ENCODE data around the gene CDC42EP1.
"Not testable (repeated sequence)": the region's sequence is repeated elsewhere in the genome, so short reads cannot be mapped to it uniquely, and the experiment has no call there.

CDC42EP1 gene

DNA sequence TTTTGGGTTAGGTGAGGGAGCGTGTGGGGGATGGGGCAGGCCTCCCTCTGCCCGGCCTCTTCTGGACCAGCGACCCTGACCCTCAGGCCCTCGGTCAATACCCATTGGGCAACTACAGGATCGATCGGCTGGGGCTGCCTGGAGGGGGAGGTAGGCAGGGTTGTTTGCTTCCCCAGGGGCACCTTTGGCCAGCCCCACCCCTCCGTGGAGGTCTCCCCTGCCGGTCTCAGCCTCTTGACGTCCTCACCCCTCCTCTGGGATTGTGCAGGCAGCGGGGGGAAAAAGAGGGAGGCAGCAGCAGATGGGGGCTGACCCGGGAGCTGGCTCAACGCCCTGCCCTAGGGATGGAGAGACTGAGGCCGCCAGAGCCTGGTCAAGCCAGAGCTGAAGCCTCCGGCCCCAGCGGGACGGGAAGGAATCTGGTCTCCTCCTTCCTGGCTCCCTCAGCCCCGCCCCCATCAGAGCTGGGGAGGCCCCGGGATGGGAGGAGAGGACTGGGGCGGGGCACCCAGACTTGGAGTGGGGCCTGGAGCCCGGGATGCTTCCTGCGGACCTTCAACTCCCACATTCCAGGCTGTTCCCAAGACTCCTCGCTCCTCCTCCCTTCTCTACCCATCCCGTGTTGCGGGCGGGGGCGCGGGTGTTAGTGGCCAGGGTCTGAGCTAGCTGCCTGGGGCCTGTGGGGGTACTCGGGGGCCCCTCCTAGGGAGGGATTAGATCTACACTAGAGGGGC, 14.4 kb upstream of the CDC42EP1 start:
- in situ Hi-C loops (cut with MboI; ENCODE audit: low sequenced_read_pairs, unreplicated experiment): no loop called here
- TF ChIP-seq, protein P1, sequence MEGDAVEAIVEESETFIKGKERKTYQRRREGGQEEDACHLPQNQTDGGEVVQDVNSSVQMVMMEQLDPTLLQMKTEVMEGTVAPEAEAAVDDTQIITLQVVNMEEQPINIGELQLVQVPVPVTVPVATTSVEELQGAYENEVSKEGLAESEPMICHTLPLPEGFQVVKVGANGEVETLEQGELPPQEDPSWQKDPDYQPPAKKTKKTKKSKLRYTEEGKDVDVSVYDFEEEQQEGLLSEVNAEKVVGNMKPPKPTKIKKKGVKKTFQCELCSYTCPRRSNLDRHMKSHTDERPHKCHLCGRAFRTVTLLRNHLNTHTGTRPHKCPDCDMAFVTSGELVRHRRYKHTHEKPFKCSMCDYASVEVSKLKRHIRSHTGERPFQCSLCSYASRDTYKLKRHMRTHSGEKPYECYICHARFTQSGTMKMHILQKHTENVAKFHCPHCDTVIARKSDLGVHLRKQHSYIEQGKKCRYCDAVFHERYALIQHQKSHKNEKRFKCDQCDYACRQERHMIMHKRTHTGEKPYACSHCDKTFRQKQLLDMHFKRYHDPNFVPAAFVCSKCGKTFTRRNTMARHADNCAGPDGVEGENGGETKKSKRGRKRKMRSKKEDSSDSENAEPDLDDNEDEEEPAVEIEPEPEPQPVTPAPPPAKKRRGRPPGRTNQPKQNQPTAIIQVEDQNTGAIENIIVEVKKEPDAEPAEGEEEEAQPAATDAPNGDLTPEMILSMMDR (IDR thresholded peaks at IDR 0.05; ENCODE audit: borderline replicate concordance, control extremely low read depth, extremely low read depth, insufficient read depth, missing control alignments): no peak
- no peak for DNase-seq (ENCODE audit: low spot score)

DNA sequence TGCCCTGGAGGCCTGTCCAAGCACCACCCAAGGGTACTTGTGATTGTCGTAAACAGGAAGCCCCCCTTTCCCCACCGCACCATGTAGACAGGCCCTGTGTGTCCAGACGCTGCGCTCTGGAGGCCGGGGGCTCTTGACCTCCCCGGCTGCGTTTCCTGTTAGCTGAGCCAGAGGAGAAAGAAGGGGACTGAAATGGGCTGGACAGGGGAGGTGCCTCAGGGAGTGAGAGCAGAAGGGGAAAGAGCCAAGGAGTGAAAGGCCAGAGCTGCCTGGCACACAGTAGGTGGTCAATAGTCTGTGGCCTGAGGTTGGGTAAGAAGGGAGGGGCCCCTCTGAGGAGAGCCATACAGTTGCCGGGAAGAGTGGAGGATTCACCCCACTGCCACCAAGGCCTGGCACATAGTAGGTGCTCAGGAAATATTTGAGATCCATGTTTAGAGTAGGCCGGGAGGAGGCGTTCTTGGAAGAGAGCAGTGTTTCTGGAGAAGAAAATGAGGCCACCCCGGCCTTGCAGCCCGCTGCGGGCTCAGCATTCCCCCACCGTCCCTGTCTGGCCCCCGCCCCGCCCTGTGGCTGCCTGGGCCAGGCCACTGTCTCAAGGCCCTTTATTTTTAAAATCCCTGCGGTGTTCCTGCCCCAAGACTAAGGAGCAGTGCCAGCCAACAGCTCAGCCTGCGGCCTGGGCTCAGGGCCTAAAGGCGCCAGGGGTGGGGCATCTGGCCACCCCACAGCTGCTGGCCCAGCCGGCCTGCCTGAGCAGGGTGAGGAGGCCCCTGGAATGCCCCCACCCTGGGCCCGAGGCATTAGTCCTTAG, 13.6 kb upstream of the CDC42EP1 start:
- DNase-seq (ENCODE audit: low spot score): no peak
- TF ChIP-seq, protein P1 (IDR thresholded peaks at IDR 0.05; ENCODE audit: borderline replicate concordance, control extremely low read depth, extremely low read depth, insufficient read depth, missing control alignments): no peak
- in situ Hi-C loops (cut with MboI; ENCODE audit: low sequenced_read_pairs, unreplicated experiment): no loop called here

- DNase-seq (ENCODE audit: low spot score): no peak
- in situ Hi-C loops (cut with MboI; ENCODE audit: low sequenced_read_pairs, unreplicated experiment): no loop called here
- TF ChIP-seq, protein P1 (IDR thresholded peaks at IDR 0.05; ENCODE audit: borderline replicate concordance, control extremely low read depth, extremely low read depth, insufficient read depth, missing control alignments): no peak
These were observed 13.0 kb upstream of the CDC42EP1 start for GRCh38 chr22:37547251-37547741.

DNA sequence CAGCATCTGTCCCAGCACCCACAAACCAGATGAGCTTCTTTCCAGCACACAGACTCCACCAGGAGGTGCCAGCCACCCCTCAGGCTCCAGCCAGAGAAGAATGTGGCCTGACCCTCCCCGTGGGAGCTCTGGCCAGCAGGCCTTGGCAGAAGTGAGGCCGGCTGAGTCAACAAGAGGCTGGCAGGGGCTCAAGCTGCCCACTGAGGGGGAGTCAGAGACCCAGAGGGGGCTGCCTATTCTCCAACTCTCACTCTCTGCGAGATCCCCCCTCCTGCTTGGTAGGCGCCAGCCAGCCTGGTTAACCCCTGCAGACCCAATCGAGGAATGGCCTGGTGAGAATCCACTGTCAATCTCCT, 10.6 kb upstream of the CDC42EP1 start:
- no peak for DNase-seq (ENCODE audit: low spot score)
- in situ Hi-C loops (cut with MboI; ENCODE audit: low sequenced_read_pairs, unreplicated experiment): no loop called here
- TF ChIP-seq, protein P1 (IDR thresholded peaks at IDR 0.05; ENCODE audit: borderline replicate concordance, control extremely low read depth, extremely low read depth, insufficient read depth, missing control alignments): no peak

DNA sequence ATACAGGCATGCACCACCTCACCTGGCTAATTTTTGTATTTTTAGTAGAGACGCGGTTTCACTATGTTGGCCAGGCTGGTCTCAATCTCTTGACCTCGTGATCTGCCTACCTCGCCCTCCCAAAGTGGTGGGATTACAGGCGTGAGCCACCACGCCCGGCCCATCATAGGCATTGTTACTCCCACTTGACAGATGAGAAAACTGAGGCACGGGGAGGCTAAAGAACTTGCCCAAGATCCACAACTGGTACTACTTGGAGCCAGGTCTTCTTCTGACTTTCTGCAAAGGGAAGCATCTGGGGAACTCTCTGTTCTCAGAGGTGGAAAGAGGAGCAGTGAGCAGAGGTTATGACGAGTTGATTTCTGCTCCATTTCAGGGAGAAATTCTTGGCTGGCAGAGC, 9.4 kb upstream of the CDC42EP1 start:
- DNase-seq (ENCODE audit: low spot score); in situ Hi-C loops (cut with MboI; ENCODE audit: low sequenced_read_pairs, unreplicated experiment): not testable (repeated sequence)

DNA sequence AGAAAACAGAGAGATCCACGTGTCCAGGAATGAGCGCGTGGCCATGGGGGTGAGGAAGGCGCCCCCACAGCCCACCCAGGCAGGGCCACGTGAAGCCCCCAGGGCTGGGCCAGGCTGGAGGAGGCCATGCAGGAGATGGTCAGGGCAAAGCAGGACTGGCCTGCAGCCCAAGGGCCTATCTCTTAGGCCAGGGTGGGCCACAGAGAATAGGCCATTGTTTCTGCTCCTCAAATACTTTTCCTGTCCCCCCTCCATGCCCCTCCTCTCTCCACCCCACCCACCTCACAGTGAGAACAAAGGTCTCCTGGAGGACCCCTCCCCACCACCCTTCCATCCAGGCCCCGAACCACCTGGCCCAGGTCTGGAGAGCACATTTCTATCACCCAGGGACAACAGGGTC, 8.3 kb upstream of the CDC42EP1 start:
- DNase-seq (ENCODE audit: low spot score): no peak
- in situ Hi-C loops (cut with MboI; ENCODE audit: low sequenced_read_pairs, unreplicated experiment): no loop called here
- TF ChIP-seq, protein P1 (IDR thresholded peaks at IDR 0.05; ENCODE audit: borderline replicate concordance, control extremely low read depth, extremely low read depth, insufficient read depth, missing control alignments): no peak

Measured in GM13976 (cell line).